Right cardiac atrium (tissue), 5 donors: ENCODE data around the gene ARL6IP5. TPM values are rescaled to one million over a fixed set of nuclear protein-coding genes. Genes with fewer than 3 reads are reported as not detected.

Source experiments
- ATAC-seq, 2 donors: fragments of 200-7000 bp; cut with Tn5 transposase; one replicate each; pipeline versions ENCODE4 v1.8.0 to v1.9.1; 2020; ENCODE audit warnings: moderate library complexity in 2 of 2, mild to moderate bottlenecking in 1 of 2
- DNase-seq, 3 donors: peaks; one replicate each; pipeline ENCODE4 v3.0.0-alpha.2; 2020
- H3K27ac ChIP-seq: one replicate; pipeline ENCODE4 v1.5.1; 2013; ENCODE audit warnings: mild to moderate bottlenecking, low read length, control low read depth, moderate library complexity
- H3K27me3 ChIP-seq: one replicate; pipeline ENCODE4 v1.6.1; 2013; ENCODE audit not compliant: control insufficient read depth, insufficient read depth
- H3K4me1 ChIP-seq: one replicate; pipeline ENCODE4 v1.6.1; 2013; ENCODE audit warnings: low read length; ENCODE audit not compliant: control insufficient read depth, insufficient read depth
- H3K4me3 ChIP-seq: one replicate; pipeline ENCODE4 v1.5.1; 2013; ENCODE audit warnings: low read length, control low read depth
- H3K9me3 ChIP-seq: one replicate; pipeline ENCODE4 v1.6.1; 2013; ENCODE audit warnings: low read length; ENCODE audit not compliant: control insufficient read depth
- WGBS: extraction: QIAGEN DNeasy Blood & Tissue Kit; methylation state at CpG from one replicate; pipeline ENCODE4 v1.1.7; 2013; 5-methylcytosine and 5-hydroxymethylcytosine counted together
- intact Hi-C, 4 donors: fragments of 100-400 bp; cut with DNase I; formaldehyde crosslinking; loops; one replicate each; pipeline versions ENCODE4 v1.11.0 to v1.14.0; 2022 to 2023
- polyA plus RNA-seq: library from polyadenylated mRNA; stranded (reverse); fragments of 200-250 nt; gene quantifications from one replicate; pipeline ENCODE4 v1.2.3, GENCODE V29; 2013
- total RNA-seq, 4 donors: library from RNA; stranded (reverse); fragmentation: NEBNext Ultra II Directional; extraction: Animal tissue kit (Norgen Biotek cat#: 25700); gene quantifications; one replicate each; pipeline ENCODE4 v1.2.1, GENCODE V29; 2021
- donor health status: healthy with polysubstance abuse.
- donor health status: DM: no; HTN: yes; CAD: no.
- donor health status: DM: no; HTN: no; CAD: no.
- donor health status: DM: no; HTN: yes; CAD: no; lungs with severe emphysema.
- donor health status: DM: yes; HTN: yes; CAD: no.

Gene ARL6IP5
- total and polyA plus RNA-seq, 5 donors, result 162 to 261 (median 233) TPM

GRCh38 chr3:69085833-69086722, 1.3 kb downstream of the ARL6IP5 start:
- intact Hi-C loops, result no loop called here
- 2% methylated on average over 8 of the region's 8 CpGs for WGBS

GRCh38 chr3:69087030-69087791, 2.5 kb downstream of the ARL6IP5 start:
- WGBS, result 74% methylated on average over 3 of the region's 3 CpGs
- H3K27ac ChIP-seq, result peak overlapping the region; percentile 83
- peak overlapping the region; percentile 61 for H3K4me3 ChIP-seq
- DNase-seq, result no peak
- H3K4me1 ChIP-seq, result peaks cover 11% of the 10 kb centered on the region
- no peaks in the 10 kb centered on the region for H3K27me3 ChIP-seq
- intact Hi-C loops, result no loop called here
- no peaks in the 10 kb centered on the region for H3K9me3 ChIP-seq
- no peak for ATAC-seq

More at GRCh38 chr3:69085833-69086722, 1.3 kb downstream of the ARL6IP5 start:
- peak; percentile 92 to 94 (median 92) for DNase-seq
- Histone ChIP-seq H3K4me3 (peak overlapping the region; percentile 61), H3K4me1 (peaks cover 11% of the 10 kb centered on the region), H3K9me3 (no peaks in the 10 kb centered on the region), H3K27me3 (no peaks in the 10 kb centered on the region), H3K27ac (peak overlapping the region; percentile 97)
- ATAC-seq, result peak; percentile 76 to 78

- DNase-seq (no peak), ATAC-seq (no peak)
- Histone ChIP-seq H3K4me3 (no peak overlapping the region), H3K27ac (peak overlapping the region; percentile 77), H3K27me3 (no peaks in the 10 kb centered on the region), H3K9me3 (no peaks in the 10 kb centered on the region), H3K4me1 (peaks cover 11% of the 10 kb centered on the region)
- 45% methylated on average over 2 of the region's 2 CpGs for WGBS
- intact Hi-C loops, result no loop called here
Measured at GRCh38 chr3:69088063-69088462, 3.3 kb downstream of the ARL6IP5 start.

GRCh38 chr3:69090021-69090420, 5.3 kb downstream of the ARL6IP5 start:
- Histone ChIP-seq H3K4me3 (no peak overlapping the region), H3K4me1 (peaks cover 20% of the 10 kb centered on the region), H3K27ac (no peak overlapping the region), H3K9me3 (no peaks in the 10 kb centered on the region), H3K27me3 (no peaks in the 10 kb centered on the region)
- WGBS, result 57% methylated on average over 3 of the region's 3 CpGs
- ATAC-seq, result no peak
- intact Hi-C loops, result no loop called here
- no peak for DNase-seq

GRCh38 chr3:69091389-69092029, 6.8 kb downstream of the ARL6IP5 start:
- Histone ChIP-seq H3K27ac (peak overlapping the region; percentile 71), H3K4me1 (peaks cover 20% of the 10 kb centered on the region), H3K27me3 (no peaks in the 10 kb centered on the region), H3K4me3 (no peak overlapping the region), H3K9me3 (no peaks in the 10 kb centered on the region)
- DNase-seq (no peak), ATAC-seq (no peak)
- intact Hi-C loops, result no loop called here
- WGBS, result 64% methylated on average over 5 of the region's 5 CpGs

- ATAC-seq (peak in 1 of 2 donors; percentile 23), DNase-seq (no peak)
- H3K4me1 ChIP-seq, result peaks cover 20% of the 10 kb centered on the region
- H3K27me3 ChIP-seq, result no peaks in the 10 kb centered on the region
- H3K27ac ChIP-seq, result peak overlapping the region; percentile 71
- H3K9me3 ChIP-seq, result no peaks in the 10 kb centered on the region
- WGBS, result 21% methylated on average over 4 of the region's 4 CpGs
- intact Hi-C loops, result no loop called here
- H3K4me3 ChIP-seq, result no peak overlapping the region
Measured at GRCh38 chr3:69092030-69092516, 7.3 kb downstream of the ARL6IP5 start.

- Histone ChIP-seq H3K27me3 (no peaks in the 10 kb centered on the region), H3K4me1 (peaks cover 17% of the 10 kb centered on the region), H3K9me3 (no peaks in the 10 kb centered on the region), H3K27ac (peak overlapping the region; percentile 84), H3K4me3 (no peak overlapping the region)
- ATAC-seq (peak; percentile 5 to 20), DNase-seq (no peak)
- 52% methylated on average over 8 of the region's 8 CpGs for WGBS
- intact Hi-C loops, result no loop called here
Measured at GRCh38 chr3:69094467-69095205, 9.9 kb downstream of the ARL6IP5 start.

GRCh38 chr3:69095636-69096035, 10.9 kb downstream of the ARL6IP5 start:
- Histone ChIP-seq H3K9me3 (no peaks in the 10 kb centered on the region), H3K27me3 (no peaks in the 10 kb centered on the region), H3K4me3 (no peak overlapping the region), H3K4me1 (peaks cover 15% of the 10 kb centered on the region), H3K27ac (peak overlapping the region; percentile 17)
- WGBS, result 76% methylated on average over 5 of the region's 5 CpGs
- DNase-seq (no peak), ATAC-seq (no peak)
- intact Hi-C loops, result no loop called here

GRCh38 chr3:69096299-69096698, 11.6 kb downstream of the ARL6IP5 start:
- DNase-seq (no peak), ATAC-seq (no peak)
- H3K4me3 ChIP-seq, result no peak overlapping the region
- H3K27me3 ChIP-seq, result no peaks in the 10 kb centered on the region
- intact Hi-C loops, result no loop called here
- no peaks in the 10 kb centered on the region for H3K9me3 ChIP-seq
- H3K4me1 ChIP-seq, result peaks cover 14% of the 10 kb centered on the region
- 91% methylated on average over 4 of the region's 5 CpGs for whole genome bisulfite sequencing
- H3K27ac ChIP-seq, result no peak overlapping the region

GRCh38 chr3:69097407-69098086, 12.8 kb downstream of the ARL6IP5 start:
- ATAC-seq (no peak), DNase-seq (no peak)
- peaks cover 18% of the 10 kb centered on the region for H3K4me1 ChIP-seq
- no peak overlapping the region for H3K4me3 ChIP-seq
- peak overlapping the region; percentile 20 for H3K27ac ChIP-seq
- no peaks in the 10 kb centered on the region for H3K27me3 ChIP-seq
- intact Hi-C loops, result no loop called here
- H3K9me3 ChIP-seq, result no peaks in the 10 kb centered on the region
- WGBS, result 87% methylated on average over 9 of the region's 9 CpGs
